ENCODE results near the gene PXT1. TPM values are rescaled to one million over a fixed set of nuclear protein-coding genes. Genes with fewer than 3 reads are reported as not detected.

The PXT1 gene
- total and polyA plus RNA-seq, 4 donors: not detected

GRCh38 chr6:36361071-36361470 is 81.6 kb downstream of the PXT1 start (continued):
- TF ChIP-seq REST (IDR thresholded peaks at IDR 0.05) (no peak), ATF3 (IDR thresholded peaks at IDR 0.05) (no peak), GABPA (IDR thresholded peaks at IDR 0.05 in 1 of 2, conservative IDR thresholded peaks at IDR 0.05 in 1 of 2) (no peak), EGR1 (IDR thresholded peaks at IDR 0.05; ENCODE audit: low read depth in 2 of 2) (no peak)

- no peak overlapping the region for H3K4me3 ChIP-seq (ENCODE audit: low read depth in 1 of 3, low read length in 3 of 3)
- H3K4me1 ChIP-seq (ENCODE audit: control insufficient read depth in 4 of 4, insufficient read depth in 4 of 4, low read length in 3 of 4): peaks cover 0 to 2% (median 0%) of the 10 kb centered on the region in 4 donors
- 23% methylated on average over 10 of the region's 10 CpGs for WGBS
- TF ChIP-seq YY1 (IDR thresholded peaks at IDR 0.05) (no peak), RXRA (IDR thresholded peaks at IDR 0.05) (no peak), ATF3 (IDR thresholded peaks at IDR 0.05) (no peak), HNF4A (conservative IDR thresholded peaks at IDR 0.05) (no peak), RAD21 (IDR thresholded peaks at IDR 0.05) (peak; percentile 89 to 93), EGR1 (IDR thresholded peaks at IDR 0.05; ENCODE audit: low read depth in 2 of 2) (no peak), HNF4G (IDR thresholded peaks at IDR 0.05) (no peak), FOXA1 (IDR thresholded peaks at IDR 0.05) (no peak), CTCF (IDR thresholded peaks at IDR 0.05; ENCODE audit: low read depth, low read length, missing input control) (peak; percentile 86)
- TF ChIP-seq, protein P1, sequence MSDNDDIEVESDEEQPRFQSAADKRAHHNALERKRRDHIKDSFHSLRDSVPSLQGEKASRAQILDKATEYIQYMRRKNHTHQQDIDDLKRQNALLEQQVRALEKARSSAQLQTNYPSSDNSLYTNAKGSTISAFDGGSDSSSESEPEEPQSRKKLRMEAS (IDR thresholded peaks at IDR 0.05): no peak
- no peaks in the 10 kb centered on the region for H3K27me3 ChIP-seq (ENCODE audit: control insufficient read depth in 4 of 4, insufficient read depth in 4 of 4, low read length in 3 of 4)
- H3K27ac ChIP-seq (ENCODE audit: low read depth in 1 of 2, low read length in 2 of 2): no peak overlapping the region
- DNase-seq (ENCODE audit: low spot score): peak; percentile 73
- no peak overlapping the region for H3K9ac ChIP-seq (ENCODE audit: low read depth in 1 of 2, low read length in 2 of 2)
- no peaks in the 10 kb centered on the region for H3K36me3 ChIP-seq (ENCODE audit: control insufficient read depth in 4 of 4, insufficient read depth in 3 of 4, low read depth in 1 of 4, low read length in 3 of 4)
- H3K9me3 ChIP-seq (ENCODE audit: control insufficient read depth in 4 of 4, low read length in 3 of 4): no peaks in the 10 kb centered on the region
Measured at GRCh38 chr6:36360241-36361054, 82.2 kb downstream of the PXT1 start.
